ENCODE results near the gene BRAF. TPM values are rescaled to one million over a fixed set of nuclear protein-coding genes. Genes with fewer than 3 reads are reported as not detected.
"Not testable (repeated sequence)": the region's sequence is repeated elsewhere in the genome, so short reads cannot be mapped to it uniquely, and the experiment has no call there.

Gene BRAF
- total and polyA plus RNA-seq, 2 of the 8 experiments (the other 6 are each of a cell fraction or from before 2014, with no cell fraction given): 11.4 to 32.6 TPM

GRCh38 chr7:140882834-140883233, 41.9 kb downstream of the BRAF start:
- H2BK20ac ChIP-seq (ENCODE audit: low read length); H4K5ac ChIP-seq (ENCODE audit: insufficient read length, low read depth, low read length); H3K27ac ChIP-seq (ENCODE audit: low read depth, low read length); H3K23me2 ChIP-seq (ENCODE audit: low read depth, low read length); H3K4me3 ChIP-seq (ENCODE audit: extremely low read depth in 1 of 4, insufficient read depth in 2 of 4, low read depth in 3 of 4, low read length in 4 of 4); H4K20me1 ChIP-seq (replicated peaks in 1 of 2; ENCODE audit: control insufficient read depth in 1 of 2, insufficient read depth in 2 of 2, low read length in 2 of 2); H2BK120ac ChIP-seq (replicated peaks; ENCODE audit: low read depth, low read length); DNase-seq (ENCODE audit: low read depth in 1 of 2, low spot score in 2 of 2); H3K36me3 ChIP-seq (ENCODE audit: control insufficient read depth in 2 of 4, insufficient read depth in 4 of 4, low read length in 3 of 4); H3K4me2 ChIP-seq (ENCODE audit: insufficient read depth in 1 of 2, low read depth in 2 of 2, low read length in 2 of 2); H3K27me3 ChIP-seq (replicated peaks in 1 of 4; ENCODE audit: control insufficient read depth in 3 of 4, extremely low read depth in 1 of 4, insufficient read depth in 3 of 4, low read length in 3 of 4); H2BK5ac ChIP-seq (ENCODE audit: low read depth, low read length); H3K56ac ChIP-seq (replicated peaks; ENCODE audit: insufficient read length, low read depth, low read length); H2BK12ac ChIP-seq (ENCODE audit: low read depth, low read length); H3K14ac ChIP-seq (ENCODE audit: insufficient read length); H3K18ac ChIP-seq (ENCODE audit: extremely low read depth, low read length); H3K9ac ChIP-seq (replicated peaks in 1 of 4; ENCODE audit: extremely low read depth in 1 of 4, low read depth in 3 of 4, low read length in 3 of 4); H2AK5ac ChIP-seq (ENCODE audit: low read depth, low read length); H2BK15ac ChIP-seq (ENCODE audit: low read length); H3K79me1 ChIP-seq (ENCODE audit: low read depth, low read length); H3K4me1 ChIP-seq (replicated peaks in 1 of 4; ENCODE audit: control insufficient read depth in 3 of 4, insufficient read depth in 4 of 4, low read length in 3 of 4); H4K91ac ChIP-seq (replicated peaks; ENCODE audit: insufficient read length, low read length); H4K8ac ChIP-seq (ENCODE audit: extremely low read depth, insufficient read depth, low read length); H2AFZ ChIP-seq (ENCODE audit: low read length); FAIRE-seq; H3K4ac ChIP-seq (replicated peaks; ENCODE audit: insufficient read length, low read depth, low read length); H3K23ac ChIP-seq (ENCODE audit: insufficient read length); H3K9me3 ChIP-seq (ENCODE audit: insufficient read depth in 2 of 2, low read depth in 1 of 2, low read length in 1 of 2): not testable (repeated sequence)
- peaks cover 3 to 74% of the 10 kb centered on the region in 2 experiments; a peak in 3 of 4 replicates for H3K79me2 ChIP-seq (ENCODE audit: control insufficient read depth in 1 of 2, insufficient read depth in 2 of 2, low read length in 2 of 2)
- ChIA-PET POLR2A (ENCODE audit: partially characterized antibody) (interaction anchor here (1.6 kb wide), 1 partner anchor 11 kb away, joined by 3 read pairs; no protein-coding TSS in a partner anchor), CTCF (ENCODE audit: partially characterized antibody) (interaction anchor here (0.9 kb wide), 1 partner anchor 17 kb away, joined by 3 read pairs; no protein-coding TSS in a partner anchor)
- 96% methylated on average over 2 of the region's 2 CpGs; no CpG with 5 or more reads in 1 of the 2 experiments for WGBS, 2 experiments (ENCODE audit: extremely low coverage in 1 of 2, insufficient coverage in 1 of 2, insufficient read length in 1 of 2, insufficient replicate concordance in 2 of 2, low coverage in 1 of 2, low lambda C conversion rate in 2 of 2, missing lambda C conversion rate in 1 of 2)
